ENCODE measurements around the gene GFOD2. TPM values are rescaled to one million over a fixed set of nuclear protein-coding genes. Genes with fewer than 3 reads are reported as not detected.
A peak's percentile ranks its signal among the peaks of the same experiment; 100 is the strongest.

Gene GFOD2
- total and polyA plus RNA-seq, 2 of the 13 experiments (the other 11 are each of a cell fraction or from before 2014, with no cell fraction given): 11.1 to 17.2 TPM

GRCh38 chr16:67662653-67663010, 56.5 kb downstream of the GFOD2 start (continued):
- TF ChIP-seq, protein P1, sequence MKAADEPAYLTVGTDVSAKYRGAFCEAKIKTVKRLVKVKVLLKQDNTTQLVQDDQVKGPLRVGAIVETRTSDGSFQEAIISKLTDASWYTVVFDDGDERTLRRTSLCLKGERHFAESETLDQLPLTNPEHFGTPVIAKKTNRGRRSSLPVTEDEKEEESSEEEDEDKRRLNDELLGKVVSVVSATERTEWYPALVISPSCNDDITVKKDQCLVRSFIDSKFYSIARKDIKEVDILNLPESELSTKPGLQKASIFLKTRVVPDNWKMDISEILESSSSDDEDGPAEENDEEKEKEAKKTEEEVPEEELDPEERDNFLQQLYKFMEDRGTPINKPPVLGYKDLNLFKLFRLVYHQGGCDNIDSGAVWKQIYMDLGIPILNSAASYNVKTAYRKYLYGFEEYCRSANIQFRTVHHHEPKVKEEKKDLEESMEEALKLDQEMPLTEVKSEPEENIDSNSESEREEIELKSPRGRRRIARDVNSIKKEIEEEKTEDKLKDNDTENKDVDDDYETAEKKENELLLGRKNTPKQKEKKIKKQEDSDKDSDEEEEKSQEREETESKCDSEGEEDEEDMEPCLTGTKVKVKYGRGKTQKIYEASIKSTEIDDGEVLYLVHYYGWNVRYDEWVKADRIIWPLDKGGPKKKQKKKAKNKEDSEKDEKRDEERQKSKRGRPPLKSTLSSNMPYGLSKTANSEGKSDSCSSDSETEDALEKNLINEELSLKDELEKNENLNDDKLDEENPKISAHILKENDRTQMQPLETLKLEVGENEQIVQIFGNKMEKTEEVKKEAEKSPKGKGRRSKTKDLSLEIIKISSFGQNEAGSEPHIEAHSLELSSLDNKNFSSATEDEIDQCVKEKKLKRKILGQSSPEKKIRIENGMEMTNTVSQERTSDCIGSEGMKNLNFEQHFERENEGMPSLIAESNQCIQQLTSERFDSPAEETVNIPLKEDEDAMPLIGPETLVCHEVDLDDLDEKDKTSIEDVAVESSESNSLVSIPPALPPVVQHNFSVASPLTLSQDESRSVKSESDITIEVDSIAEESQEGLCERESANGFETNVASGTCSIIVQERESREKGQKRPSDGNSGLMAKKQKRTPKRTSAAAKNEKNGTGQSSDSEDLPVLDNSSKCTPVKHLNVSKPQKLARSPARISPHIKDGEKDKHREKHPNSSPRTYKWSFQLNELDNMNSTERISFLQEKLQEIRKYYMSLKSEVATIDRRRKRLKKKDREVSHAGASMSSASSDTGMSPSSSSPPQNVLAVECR (CRISPR knock-in tag; IDR thresholded peaks at IDR 0.05; ENCODE audit: borderline replicate concordance): no peak
- TF ChIP-seq KLF16 (CRISPR knock-in tag; IDR thresholded peaks at IDR 0.05) (no peak), ZNF749 (CRISPR knock-in tag; IDR thresholded peaks at IDR 0.05; ENCODE audit: borderline replicate concordance) (no peak)

DNA sequence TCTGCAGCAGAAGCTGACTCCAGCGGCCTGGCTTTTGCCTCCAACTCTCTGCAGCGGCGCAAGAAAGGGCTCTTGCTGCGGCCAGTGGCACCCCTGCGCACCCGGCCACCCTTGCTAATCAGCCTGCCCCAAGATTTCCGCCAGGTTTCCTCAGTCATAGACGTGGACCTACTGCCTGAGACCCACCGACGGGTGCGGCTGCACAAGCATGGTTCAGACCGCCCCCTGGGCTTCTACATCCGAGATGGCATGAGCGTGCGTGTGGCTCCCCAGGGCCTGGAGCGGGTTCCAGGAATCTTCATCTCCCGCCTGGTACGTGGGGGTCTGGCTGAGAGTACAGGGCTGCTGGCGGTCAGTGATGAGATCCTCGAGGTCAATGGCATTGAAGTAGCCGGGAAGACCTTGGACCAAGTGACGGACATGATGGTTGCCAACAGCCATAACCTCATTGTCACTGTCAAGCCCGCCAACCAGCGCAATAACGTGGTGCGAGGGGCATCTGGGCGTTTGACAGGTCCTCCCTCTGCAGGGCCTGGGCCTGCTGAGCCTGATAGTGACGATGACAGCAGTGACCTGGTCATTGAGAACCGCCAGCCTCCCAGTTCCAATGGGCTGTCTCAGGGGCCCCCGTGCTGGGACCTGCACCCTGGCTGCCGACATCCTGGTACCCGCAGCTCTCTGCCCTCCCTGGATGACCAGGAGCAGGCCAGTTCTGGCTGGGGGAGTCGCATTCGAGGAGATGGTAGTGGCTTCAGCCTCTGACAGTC, 57.0 kb downstream of the GFOD2 start:
- BruUV-seq (replicated peaks): no TSS peak
- Histone ChIP-seq H3K4me1 (ENCODE audit: insufficient read depth, low read length) (peaks cover 25% of the 10 kb centered on the region), H3K79me2 (ENCODE audit: insufficient read depth, low read length) (peaks cover 11% of the 10 kb centered on the region), H3K9ac (ENCODE audit: insufficient read depth, low read depth, low read length) (no peak overlapping the region), H3K9me3 (ENCODE audit: low read length) (no peaks in the 10 kb centered on the region), H3K4me3 (replicated peaks in 1 of 3; ENCODE audit: insufficient read depth in 1 of 3, low read depth in 2 of 3, low read length in 3 of 3) (no peak overlapping the region), H2AFZ (ENCODE audit: low read length) (no peak overlapping the region), H3K27ac (ENCODE audit: extremely low read length, insufficient read depth, low read length) (no peak overlapping the region), H3K36me3 (replicated peaks in 1 of 2; ENCODE audit: control insufficient read depth in 1 of 2, insufficient read depth in 2 of 2, low read length in 2 of 2) (peaks cover 5 to 13% of the 10 kb centered on the region in 2 experiments; a peak in 4 of 5 replicates), H3K4me2 (ENCODE audit: low read depth, low read length) (no peak overlapping the region), H3K27me3 (ENCODE audit: control insufficient read depth in 1 of 2, insufficient read depth in 2 of 2, low read length in 2 of 2) (no peaks in the 10 kb centered on the region; a peak in 1 of 5 replicates), H4K20me1 (ENCODE audit: insufficient read depth, low read length) (0 out of 2 replicates have a peak, but pooled peaks cover 3% of the 10 kb centered on the region)
- CTCF ChIA-PET (ENCODE audit: low intra/inter-chr PET ratio, low total read pairs): no interaction called here
- no peak for DNase-seq (ENCODE audit: low spot score)
- FAIRE-seq: no peak
- WGBS (ENCODE audit: low lambda C conversion rate): 97% methylated on average over 29 of the region's 34 CpGs
- intact Hi-C loops (cut with micrococcal nuclease; ENCODE audit: unreplicated experiment) (no loop called here), in situ Hi-C loops (cut with HindIII; ENCODE audit: extremely low pct_ligation_motif_present, low pct_unique_long_range_greater_than_20kb) (loop anchor here (10.0 kb wide), 1 partner anchor 273 kb away; the partner anchor contains the start of genes CTRL and PSMB10)
- ATAC-seq: no peak
- POLR2A ChIA-PET: no interaction called here
- TF ChIP-seq ZNF501 (CRISPR knock-in tag; IDR thresholded peaks at IDR 0.05) (no peak), ZNF510 (CRISPR knock-in tag; IDR thresholded peaks at IDR 0.05; ENCODE audit: low read depth) (no peak), AGO2 (optimal IDR thresholded peaks at IDR 0.05; ENCODE audit: low read depth, low read length) (peak; percentile 66), MLXIP (CRISPR knock-in tag; IDR thresholded peaks at IDR 0.05; ENCODE audit: borderline replicate concordance) (no peak), HNF4G (IDR thresholded peaks at IDR 0.05; ENCODE audit: borderline replicate concordance, low read depth, low read length) (no peak), HNF4G (CRISPR knock-in tag; IDR thresholded peaks at IDR 0.05; ENCODE audit: borderline replicate concordance, low read depth) (no peak), ZNF12 (CRISPR knock-in tag; IDR thresholded peaks at IDR 0.05) (no peak)
- TF ChIP-seq, protein P2, sequence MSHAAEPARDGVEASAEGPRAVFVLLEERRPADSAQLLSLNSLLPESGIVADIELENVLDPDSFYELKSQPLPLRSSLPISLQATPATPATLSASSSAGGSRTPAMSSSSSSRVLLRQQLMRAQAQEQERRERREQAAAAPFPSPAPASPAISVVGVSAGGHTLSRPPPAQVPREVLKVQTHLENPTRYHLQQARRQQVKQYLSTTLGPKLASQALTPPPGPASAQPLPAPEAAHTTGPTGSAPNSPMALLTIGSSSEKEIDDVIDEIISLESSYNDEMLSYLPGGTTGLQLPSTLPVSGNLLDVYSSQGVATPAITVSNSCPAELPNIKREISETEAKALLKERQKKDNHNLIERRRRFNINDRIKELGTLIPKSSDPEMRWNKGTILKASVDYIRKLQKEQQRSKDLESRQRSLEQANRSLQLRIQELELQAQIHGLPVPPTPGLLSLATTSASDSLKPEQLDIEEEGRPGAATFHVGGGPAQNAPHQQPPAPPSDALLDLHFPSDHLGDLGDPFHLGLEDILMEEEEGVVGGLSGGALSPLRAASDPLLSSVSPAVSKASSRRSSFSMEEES (CRISPR knock-in tag; IDR thresholded peaks at IDR 0.05): no peak
